Measurements from ENCODE around the gene KNTC1.

DNA sequence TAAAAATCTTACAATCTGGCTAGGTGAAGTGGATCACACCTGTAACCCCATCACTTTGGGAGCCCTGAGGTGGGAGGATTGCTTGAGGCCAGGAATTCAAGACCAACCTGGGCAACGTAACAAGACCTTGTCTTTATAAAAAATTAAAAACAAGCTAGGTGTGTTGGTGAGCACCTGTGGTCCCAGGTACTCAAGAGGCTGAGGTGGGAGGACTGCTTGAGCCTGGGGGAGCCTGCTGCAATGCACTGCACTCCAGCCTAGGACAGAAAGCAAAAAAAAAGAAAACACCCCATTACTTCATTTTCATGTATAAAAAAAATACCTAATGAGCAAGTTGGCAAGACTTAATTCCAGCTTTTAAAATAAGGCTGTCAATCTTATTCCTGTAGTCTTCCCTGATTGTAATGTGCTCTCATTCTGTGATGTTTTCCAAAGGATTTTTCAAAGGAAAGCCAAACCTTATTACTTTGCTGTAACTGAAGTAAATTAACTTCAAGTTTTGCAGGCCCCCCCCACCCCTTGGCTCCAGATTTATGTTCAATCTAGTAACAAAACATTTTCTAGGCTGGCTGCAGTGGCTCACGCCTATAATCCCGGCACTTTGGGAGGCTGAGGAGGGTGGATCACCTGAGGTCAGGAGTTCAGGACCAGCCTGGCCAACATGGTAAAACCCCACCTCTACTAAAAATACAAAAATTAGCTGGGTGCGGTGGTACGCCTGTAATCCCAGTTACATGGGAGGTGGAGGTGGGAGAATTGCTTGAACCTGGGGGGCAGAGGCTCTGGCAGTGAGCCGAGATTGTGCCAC is 23.1 kb upstream of the KNTC1 start:
- TF ChIP-seq, protein P1, sequence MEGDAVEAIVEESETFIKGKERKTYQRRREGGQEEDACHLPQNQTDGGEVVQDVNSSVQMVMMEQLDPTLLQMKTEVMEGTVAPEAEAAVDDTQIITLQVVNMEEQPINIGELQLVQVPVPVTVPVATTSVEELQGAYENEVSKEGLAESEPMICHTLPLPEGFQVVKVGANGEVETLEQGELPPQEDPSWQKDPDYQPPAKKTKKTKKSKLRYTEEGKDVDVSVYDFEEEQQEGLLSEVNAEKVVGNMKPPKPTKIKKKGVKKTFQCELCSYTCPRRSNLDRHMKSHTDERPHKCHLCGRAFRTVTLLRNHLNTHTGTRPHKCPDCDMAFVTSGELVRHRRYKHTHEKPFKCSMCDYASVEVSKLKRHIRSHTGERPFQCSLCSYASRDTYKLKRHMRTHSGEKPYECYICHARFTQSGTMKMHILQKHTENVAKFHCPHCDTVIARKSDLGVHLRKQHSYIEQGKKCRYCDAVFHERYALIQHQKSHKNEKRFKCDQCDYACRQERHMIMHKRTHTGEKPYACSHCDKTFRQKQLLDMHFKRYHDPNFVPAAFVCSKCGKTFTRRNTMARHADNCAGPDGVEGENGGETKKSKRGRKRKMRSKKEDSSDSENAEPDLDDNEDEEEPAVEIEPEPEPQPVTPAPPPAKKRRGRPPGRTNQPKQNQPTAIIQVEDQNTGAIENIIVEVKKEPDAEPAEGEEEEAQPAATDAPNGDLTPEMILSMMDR (IDR thresholded peaks at IDR 0.05 in 4 of 5, conservative IDR thresholded peaks at IDR 0.05 in 1 of 5): no peak
- no peak for TF ChIP-seq POLR2A (IDR thresholded peaks at IDR 0.05)

Data from gastrocnemius medialis (tissue), 4 donors.